CD4-positive, alpha-beta memory T cell (primary cell): ENCODE measurements around the gene TMEM86B. TPM values are rescaled to one million over a fixed set of nuclear protein-coding genes. Genes with fewer than 3 reads are reported as not detected.

Experiments used
- CTCF ChIA-PET: fragments of 350-600 bp; sonication (Branson Sonifier 250); formaldehyde crosslinking; loops from one replicate; lab custom pipeline; 2021; ENCODE audit warnings: inconsistent platforms; ENCODE audit not compliant: partially characterized antibody; lab: Charles Lee
- POLR2A ChIA-PET: fragments of 350-600 bp; sonication (Branson Sonifier 250); formaldehyde crosslinking; loops from one replicate; lab custom pipeline; 2021; ENCODE audit not compliant: partially characterized antibody; lab: Charles Lee
- DNase-seq, 5 donors: peaks; one replicate each; pipeline versions ENCODE4 v3.0.0 to v3.0.0-alpha.2; 2020 to 2022; ENCODE audit warnings: mixed read lengths in 1 of 5
- H3K27ac ChIP-seq: one replicate; pipeline ENCODE4 v1.7.0; 2013; ENCODE audit warnings: low read depth, low read length
- H3K27me3 ChIP-seq: 2 replicates; pipeline ENCODE4 v1.7.0; 2013; ENCODE audit warnings: mild to moderate bottlenecking, low read length, moderate library complexity; ENCODE audit not compliant: insufficient read depth
- H3K36me3 ChIP-seq: 2 replicates; pipeline ENCODE4 v1.7.0; 2013; ENCODE audit warnings: mild to moderate bottlenecking, low read length, moderate library complexity; ENCODE audit not compliant: insufficient read depth
- H3K4me1 ChIP-seq: 2 replicates; pipeline ENCODE4 v1.7.0; 2013; ENCODE audit warnings: mild to moderate bottlenecking, low read length, moderate library complexity; ENCODE audit not compliant: insufficient read depth
- H3K4me3 ChIP-seq, 2 donors: one replicate each; pipeline ENCODE4 v1.7.0; 2013; ENCODE audit warnings: low read length in 2 of 2, mild to moderate bottlenecking in 1 of 2
- H3K9me3 ChIP-seq, 2 donors: one replicate each; pipeline ENCODE4 v1.7.0; 2013; ENCODE audit warnings: low read length in 2 of 2, control low read depth in 1 of 2; ENCODE audit not compliant: control insufficient read depth in 1 of 2
- H3K27ac Mint-ChIP-seq, 7 donors: one replicate each; pipeline ENCODE4 v1.8.0; 2020 to 2021; ENCODE audit warnings: mixed read lengths in 7 of 7, mild to moderate bottlenecking in 6 of 7, inconsistent platforms in 3 of 7, moderate library complexity in 3 of 7
- H3K27me3 Mint-ChIP-seq, 2 donors: one replicate each; pipeline ENCODE4 v1.8.0; 2020 to 2021; ENCODE audit warnings: mixed read lengths in 2 of 2
- H3K36me3 Mint-ChIP-seq, 2 donors: one replicate each; pipeline ENCODE4 v1.8.0; 2020 to 2021; ENCODE audit warnings: mixed read lengths in 2 of 2, inconsistent platforms in 1 of 2, mild to moderate bottlenecking in 1 of 2
- H3K4me1 Mint-ChIP-seq, 4 donors: one replicate each; pipeline ENCODE4 v1.8.0; 2020 to 2021; ENCODE audit warnings: mixed read lengths in 4 of 4, mild to moderate bottlenecking in 1 of 4
- H3K4me3 Mint-ChIP-seq, 8 donors: one replicate each; pipeline ENCODE4 v1.8.0; 2020 to 2021; ENCODE audit warnings: mixed read lengths in 8 of 8, mild to moderate bottlenecking in 7 of 8, moderate library complexity in 6 of 8, inconsistent platforms in 3 of 8
- H3K9me3 Mint-ChIP-seq, 8 donors: one replicate each; pipeline ENCODE4 v1.8.0; 2020 to 2021; ENCODE audit warnings: mixed read lengths in 8 of 8, mild to moderate bottlenecking in 5 of 8, inconsistent platforms in 3 of 8, moderate library complexity in 1 of 8
- intact Hi-C: fragments of 100-400 bp; cut with micrococcal nuclease; formaldehyde crosslinking; loops from one replicate; pipeline ENCODE4 v1.15.1; 2023
- polyA plus RNA-seq, 2 donors: library from polyadenylated mRNA; unstranded; fragments of 300-500 nt; fragmentation: Illumina TruSeq; gene quantifications; one replicate each; pipeline ENCODE4 v1.2.3, GENCODE V29; 2021
- total RNA-seq, 2 experiments: library from RNA; stranded (reverse); gene quantifications; one replicate each; pipeline ENCODE4 v1.2.3, GENCODE V29; 2021

The TMEM86B gene
- 10 to 100 TPM; 19.7 to 22.1 TPM for total RNA-seq
- polyA plus RNA-seq = 1 to 10 TPM in 1 of 2 donors, not detected in 1; 3.5 TPM

- ChIA-PET CTCF (no interaction called here), POLR2A (no interaction called here)
- no peak for DNase-seq
- Histone ChIP-seq H3K4me3 (no peak within 1 kb of the TSS), H3K27ac (no peak within 1 kb of the TSS), H3K4me1 (no peaks in the 10 kb centered on the region), H3K27me3 (no peaks in the 10 kb centered on the region), H3K36me3 (peaks cover 46% of the 10 kb centered on the region), H3K9me3 (no peaks in the 10 kb centered on the region)
- intact Hi-C loops = no loop called here
- H3K27ac Mint-ChIP-seq = peak within 1 kb of the TSS in 2 of 7 donors; percentile 29 to 57
- H3K4me1 Mint-ChIP-seq = peaks cover 0 to 5% (median 1%) of the 10 kb centered on the region in 4 donors
- H3K27me3 Mint-ChIP-seq = no peaks in the 10 kb centered on the region
- peaks cover 11 to 54% of the 10 kb centered on the region in 2 donors for H3K36me3 Mint-ChIP-seq
- H3K9me3 Mint-ChIP-seq = no peaks in the 10 kb centered on the region
- no peak within 1 kb of the TSS for H3K4me3 Mint-ChIP-seq
These were observed at the start of gene TMEM86B for GRCh38 chr19:55228403-55229031. TMEM86B (minus strand) TSS chr19:55228763; CDS start chr19:55228741, 22 bp downstream.

GRCh38 chr19:55277494-55277893, 48.9 kb upstream of the TMEM86B start:
- Histone ChIP-seq H3K9me3 (no peaks in the 10 kb centered on the region), H3K27ac (no peak overlapping the region), H3K4me1 (peaks cover 33% of the 10 kb centered on the region), H3K27me3 (no peaks in the 10 kb centered on the region), H3K36me3 (peaks cover 9% of the 10 kb centered on the region), H3K4me3 (no peak overlapping the region)
- DNase-seq = no peak
- Mint-ChIP-seq H3K4me1 (peaks cover 17 to 40% (median 25%) of the 10 kb centered on the region in 4 donors), H3K9me3 (no peaks in the 10 kb centered on the region), H3K27ac (peak overlapping the region in 4 of 7 donors; percentile 32 to 91 (median 80)), H3K36me3 (peaks cover 25 to 36% of the 10 kb centered on the region in 2 donors), H3K4me3 (peak overlapping the region in 3 of 8 donors; percentile 40 to 62 (median 43)), H3K27me3 (no peaks in the 10 kb centered on the region)
- ChIA-PET POLR2A (interaction anchor here (0.7 to 8.1 kb wide), 3 partner anchors 20 to 130 kb away, joined by 3 to 199 read pairs (median 5); partner anchors contain the start of genes KMT5C, PPP6R1 and UBE2S), CTCF (interaction anchor here (1.0 to 2.0 kb wide), 4 partner anchors 17 to 226 kb away, joined by 3 to 7 read pairs (median 4); no protein-coding TSS in a partner anchor)
- intact Hi-C loops = no loop called here

GRCh38 chr19:55276720-55277430, 48.3 kb upstream of the TMEM86B start:
- DNase-seq = no peak
- Mint-ChIP-seq H3K27me3 (no peaks in the 10 kb centered on the region), H3K4me1 (peaks cover 17 to 38% (median 25%) of the 10 kb centered on the region in 4 donors), H3K27ac (peak overlapping the region; percentile 48 to 94 (median 82)), H3K4me3 (peak overlapping the region in 6 of 8 donors; percentile 17 to 48 (median 43)), H3K9me3 (no peaks in the 10 kb centered on the region), H3K36me3 (peaks cover 30 to 41% of the 10 kb centered on the region in 2 donors)
- Histone ChIP-seq H3K4me1 (peaks cover 33% of the 10 kb centered on the region), H3K27me3 (no peaks in the 10 kb centered on the region), H3K27ac (peak overlapping the region; percentile 36), H3K4me3 (no peak overlapping the region), H3K9me3 (no peaks in the 10 kb centered on the region), H3K36me3 (peaks cover 14% of the 10 kb centered on the region)
- POLR2A ChIA-PET = interaction anchor here (0.7 to 8.1 kb wide), 3 partner anchors 19 to 131 kb away, joined by 3 to 199 read pairs (median 5); partner anchors contain the start of genes KMT5C, PPP6R1 and UBE2S
- intact Hi-C loops = no loop called here
- CTCF ChIA-PET = interaction anchor here (1.0 to 2.0 kb wide), 2 partner anchors 23 to 227 kb away, joined by 3 to 7 read pairs; no protein-coding TSS in a partner anchor

- H3K4me1 Mint-ChIP-seq = peaks cover 16 to 32% (median 22%) of the 10 kb centered on the region in 4 donors
- ChIA-PET POLR2A (interaction anchor here (0.6 to 8.1 kb wide), 4 partner anchors 19 to 161 kb away, joined by 3 to 199 read pairs (median 4); partner anchors contain the start of genes KMT5C and PPP6R1), CTCF (interaction anchor here (0.6 to 1.0 kb wide), 3 partner anchors 22 to 125 kb away, joined by 3 to 5 read pairs (median 3); no protein-coding TSS in a partner anchor)
- Histone ChIP-seq H3K27me3 (no peaks in the 10 kb centered on the region), H3K4me3 (no peak overlapping the region), H3K4me1 (peaks cover 33% of the 10 kb centered on the region), H3K9me3 (no peaks in the 10 kb centered on the region), H3K27ac (peak overlapping the region; percentile 36), H3K36me3 (peaks cover 14% of the 10 kb centered on the region)
- intact Hi-C loops = no loop called here
- peaks cover 31 to 47% of the 10 kb centered on the region in 2 donors for H3K36me3 Mint-ChIP-seq
- H3K27ac Mint-ChIP-seq = peak overlapping the region in 6 of 7 donors; percentile 48 to 94 (median 84)
- no peaks in the 10 kb centered on the region for H3K27me3 Mint-ChIP-seq
- peak overlapping the region in 7 of 8 donors; percentile 13 to 48 (median 43) for H3K4me3 Mint-ChIP-seq
- peak in 2 of 5 donors; percentile 12 to 20 for DNase-seq
- H3K9me3 Mint-ChIP-seq = no peaks in the 10 kb centered on the region
These were observed 47.5 kb upstream of the TMEM86B start for GRCh38 chr19:55275851-55276719.

GRCh38 chr19:55273978-55274707, 45.6 kb upstream of the TMEM86B start:
- no peak overlapping the region for H3K27ac ChIP-seq
- Mint-ChIP-seq H3K27me3 (no peaks in the 10 kb centered on the region), H3K4me3 (no peak overlapping the region), H3K4me1 (peaks cover 5 to 13% (median 9%) of the 10 kb centered on the region in 4 donors), H3K36me3 (peaks cover 48 to 49% of the 10 kb centered on the region in 2 donors), H3K27ac (no peak overlapping the region), H3K9me3 (no peaks in the 10 kb centered on the region)
- H3K4me1 ChIP-seq = peaks cover 21% of the 10 kb centered on the region
- ChIA-PET CTCF (no interaction called here), POLR2A (interaction anchor here (0.6 to 1.1 kb wide), 3 partner anchors 14 to 115 kb away, joined by 3 read pairs; partner anchors contain the start of gene PPP6R1)
- no peak overlapping the region for H3K4me3 ChIP-seq
- no peak for DNase-seq
- intact Hi-C loops = no loop called here
- H3K27me3 ChIP-seq = no peaks in the 10 kb centered on the region
- H3K9me3 ChIP-seq = no peaks in the 10 kb centered on the region
- H3K36me3 ChIP-seq = peaks cover 23% of the 10 kb centered on the region

- H3K4me3 Mint-ChIP-seq = no peak overlapping the region
- H3K27ac Mint-ChIP-seq = peak overlapping the region in 2 of 7 donors; percentile 34 to 53
- H3K4me1 ChIP-seq = peaks cover 15% of the 10 kb centered on the region
- H3K36me3 Mint-ChIP-seq = peaks cover 48 to 52% of the 10 kb centered on the region in 2 donors
- POLR2A ChIA-PET = no interaction called here
- H3K36me3 ChIP-seq = peaks cover 23% of the 10 kb centered on the region
- no peaks in the 10 kb centered on the region for H3K9me3 ChIP-seq
- no peaks in the 10 kb centered on the region for H3K9me3 Mint-ChIP-seq
- H3K27ac ChIP-seq = no peak overlapping the region
- CTCF ChIA-PET = no interaction called here
- no peak overlapping the region for H3K4me3 ChIP-seq
- H3K4me1 Mint-ChIP-seq = peaks cover 3 to 11% (median 9%) of the 10 kb centered on the region in 4 donors
- no peaks in the 10 kb centered on the region for H3K27me3 ChIP-seq
- DNase-seq = no peak
- H3K27me3 Mint-ChIP-seq = no peaks in the 10 kb centered on the region
- intact Hi-C loops = no loop called here
These were observed 43.6 kb upstream of the TMEM86B start for GRCh38 chr19:55272142-55272541.
